GM18909 (cell line): ENCODE measurements around the gene PSRC1.
"Not testable (repeated sequence)": the region's sequence is repeated elsewhere in the genome, so short reads cannot be mapped to it uniquely, and the experiment has no call there.

Source experiments
- ATAC-seq: cut with Tn5 transposase; IDR thresholded peaks from one replicate; pipeline ENCODE4 v1.9.1; 2021; ENCODE audit warnings: mild to moderate bottlenecking; ENCODE audit not compliant: unreplicated experiment, poor library complexity

The PSRC1 gene

DNA sequence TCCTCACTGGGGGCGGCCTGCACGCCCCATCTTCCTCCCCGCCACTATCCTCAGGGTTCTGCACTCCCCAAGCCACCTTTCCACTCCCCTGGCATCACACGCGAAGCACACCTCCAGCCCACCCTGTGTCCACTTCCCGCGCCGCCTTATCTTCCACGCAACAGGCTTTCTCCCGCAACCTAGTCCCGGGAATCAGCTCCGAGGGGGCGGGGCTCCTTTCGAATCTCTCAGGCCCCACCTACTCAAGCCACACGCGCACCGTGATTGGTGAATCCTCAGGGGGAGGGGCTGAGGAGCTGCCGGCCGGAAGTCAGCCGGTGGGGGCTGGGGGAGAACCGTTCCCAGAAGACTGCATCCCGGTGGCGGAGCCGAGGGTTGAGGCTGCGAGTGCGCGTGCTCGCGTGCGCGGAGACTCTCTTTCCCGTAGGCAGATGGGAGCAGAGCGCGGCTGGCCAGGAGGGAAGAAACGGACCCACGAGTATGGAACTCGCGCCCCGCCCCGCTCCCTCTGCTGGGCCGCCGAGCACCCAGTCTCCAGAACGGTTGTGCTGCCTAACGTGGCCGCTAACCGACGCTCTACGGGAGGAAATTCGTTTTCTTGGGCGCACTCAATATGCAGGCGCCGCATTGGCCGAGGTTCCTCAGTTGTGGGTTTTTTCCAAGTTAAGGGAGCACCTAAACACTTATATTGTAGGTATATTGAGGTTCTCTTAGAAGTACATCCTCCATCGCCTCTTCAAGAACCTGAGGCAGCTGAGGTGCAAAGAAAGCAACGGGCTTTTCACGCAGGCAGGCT, at the start of gene PSRC1:
PSRC1 (minus strand) TSS at position 194 of the 796 bp plus-strand sequence.
- ATAC-seq, result peak; percentile 98

DNA sequence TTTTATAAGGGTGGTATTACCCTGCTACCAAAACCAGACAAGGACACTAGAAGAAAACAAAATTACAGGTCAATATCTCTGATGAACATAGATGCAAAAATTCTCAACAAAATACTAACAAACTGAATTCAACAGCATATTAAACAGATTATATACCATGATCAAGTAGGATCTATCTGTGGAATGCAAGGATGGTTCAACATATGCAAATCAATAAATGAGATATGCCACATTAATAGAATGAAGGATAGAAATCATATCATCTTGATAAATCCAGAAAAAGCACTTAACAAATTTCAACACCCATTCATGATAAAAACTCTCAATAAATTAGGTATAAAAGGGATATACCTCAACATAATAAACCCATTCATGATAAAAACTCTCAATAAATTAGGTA, 48.2 kb upstream of the PSRC1 start:
- no peak for ATAC-seq

DNA sequence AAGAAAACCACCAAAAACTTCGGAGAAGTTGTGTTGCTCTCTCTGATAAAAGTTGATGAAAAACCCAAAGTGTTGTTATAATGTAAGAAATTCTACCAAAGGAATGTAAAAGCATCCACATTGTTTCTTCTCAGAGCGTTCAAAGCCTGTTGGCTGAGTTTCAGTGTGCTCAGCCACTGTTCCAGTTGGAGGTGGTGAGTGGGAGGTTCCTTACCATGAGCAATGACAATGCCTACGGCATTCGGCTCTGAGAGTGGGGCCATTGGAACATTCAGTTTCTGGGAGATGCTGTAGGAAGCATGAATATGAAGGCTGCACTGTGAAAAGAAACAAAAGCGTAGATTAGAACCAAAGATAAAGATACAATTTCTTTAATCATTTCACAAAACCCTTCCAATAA, 44.3 kb upstream of the PSRC1 start:
- ATAC-seq, result no peak

DNA sequence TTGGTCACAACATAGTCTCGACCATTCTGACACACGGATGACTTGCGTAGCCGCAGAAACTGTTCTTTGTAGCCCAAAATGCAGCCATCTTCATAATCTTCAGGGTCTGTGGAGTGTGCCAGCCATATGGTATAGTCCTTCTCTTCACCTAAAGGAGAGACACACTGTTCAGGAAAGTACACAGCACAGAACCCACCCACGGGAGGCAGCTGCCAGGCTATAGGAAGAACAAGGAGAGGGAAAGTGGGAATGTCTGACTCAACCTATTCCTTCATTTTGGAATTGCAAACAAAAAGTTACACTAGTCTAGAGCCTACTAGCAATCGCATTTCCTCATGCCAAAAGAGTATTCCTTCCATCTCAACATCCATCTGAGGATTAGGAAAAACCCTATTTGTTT, 40.0 kb upstream of the PSRC1 start:
- no peak for ATAC-seq

DNA sequence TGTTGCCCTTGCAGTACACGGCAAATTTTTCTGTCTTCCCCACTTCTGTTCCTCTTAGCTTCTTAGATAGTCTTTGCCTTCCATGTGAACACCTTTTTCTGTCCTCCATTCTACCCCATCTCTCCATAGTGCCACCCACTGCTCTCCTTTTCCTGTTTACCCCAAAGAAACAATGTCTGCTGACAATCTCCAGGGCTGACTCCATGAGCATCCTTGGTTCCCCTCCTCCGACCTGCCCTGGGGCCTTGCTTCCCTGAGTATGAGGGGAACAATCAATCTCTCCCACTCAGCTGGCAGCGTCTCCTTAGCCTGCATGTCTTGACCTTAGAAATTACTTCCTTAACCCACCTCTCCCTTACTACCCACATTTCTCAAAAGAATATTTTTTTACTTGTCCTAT, 36.2 kb upstream of the PSRC1 start:
- ATAC-seq, result no peak

DNA sequence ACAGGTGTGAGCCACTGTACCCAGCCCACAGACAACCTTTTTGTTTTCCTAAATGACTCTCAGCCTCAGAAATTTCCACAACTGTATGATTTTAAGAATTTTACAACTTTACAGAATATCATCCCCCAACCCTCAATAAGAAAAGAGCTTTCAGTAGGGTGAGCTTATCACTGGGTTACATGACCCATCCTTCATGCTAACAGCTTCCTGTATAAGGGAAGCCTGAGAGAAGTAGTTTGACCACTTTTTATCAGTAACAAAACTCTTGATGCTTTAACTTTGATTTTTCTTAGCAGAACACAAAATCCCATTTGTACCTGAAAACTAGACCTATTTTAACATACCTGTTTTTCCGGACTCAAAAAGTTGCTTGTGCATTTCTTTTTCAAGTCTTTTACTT, 33.6 kb upstream of the PSRC1 start:
- no peak for ATAC-seq

DNA sequence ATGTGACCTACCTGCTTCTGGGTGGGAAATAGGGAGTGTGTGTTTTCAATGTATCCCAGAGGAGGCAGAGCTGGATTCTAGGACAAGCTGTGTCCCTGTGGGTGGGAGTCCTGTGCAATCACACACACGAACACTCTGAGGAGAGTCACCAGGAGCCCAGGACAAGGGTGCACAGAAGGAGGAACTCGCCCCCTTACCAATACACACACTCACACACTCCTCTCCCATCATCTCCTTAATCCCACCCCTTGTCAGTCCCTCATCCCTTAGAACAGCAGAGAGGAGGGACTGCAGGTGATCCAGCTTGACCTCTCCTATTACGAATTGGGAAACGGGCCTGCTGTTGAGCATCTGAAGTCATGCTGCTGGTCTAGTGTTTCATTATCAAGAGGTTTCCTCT, 32.3 kb upstream of the PSRC1 start:
- no peak for ATAC-seq

DNA sequence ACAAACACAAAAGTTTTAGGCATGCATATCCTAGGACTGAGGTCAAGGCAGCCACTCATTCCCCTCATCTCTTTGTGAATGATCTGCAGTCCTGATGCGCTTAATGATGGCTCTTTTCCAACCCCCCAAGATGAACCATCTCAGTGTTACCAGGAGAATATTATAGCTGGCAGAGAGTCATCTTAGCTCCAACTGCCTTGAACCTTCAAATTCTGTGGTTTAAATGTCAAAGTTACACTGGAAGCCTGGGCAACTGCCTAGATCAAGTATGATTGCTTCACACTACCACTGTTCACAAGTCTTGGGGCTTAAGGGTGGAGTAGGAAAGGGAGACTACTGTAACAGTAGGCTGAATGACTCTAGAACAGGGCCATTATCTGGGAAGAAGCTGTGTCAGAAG, 31.9 kb upstream of the PSRC1 start:
- no peak for ATAC-seq

DNA sequence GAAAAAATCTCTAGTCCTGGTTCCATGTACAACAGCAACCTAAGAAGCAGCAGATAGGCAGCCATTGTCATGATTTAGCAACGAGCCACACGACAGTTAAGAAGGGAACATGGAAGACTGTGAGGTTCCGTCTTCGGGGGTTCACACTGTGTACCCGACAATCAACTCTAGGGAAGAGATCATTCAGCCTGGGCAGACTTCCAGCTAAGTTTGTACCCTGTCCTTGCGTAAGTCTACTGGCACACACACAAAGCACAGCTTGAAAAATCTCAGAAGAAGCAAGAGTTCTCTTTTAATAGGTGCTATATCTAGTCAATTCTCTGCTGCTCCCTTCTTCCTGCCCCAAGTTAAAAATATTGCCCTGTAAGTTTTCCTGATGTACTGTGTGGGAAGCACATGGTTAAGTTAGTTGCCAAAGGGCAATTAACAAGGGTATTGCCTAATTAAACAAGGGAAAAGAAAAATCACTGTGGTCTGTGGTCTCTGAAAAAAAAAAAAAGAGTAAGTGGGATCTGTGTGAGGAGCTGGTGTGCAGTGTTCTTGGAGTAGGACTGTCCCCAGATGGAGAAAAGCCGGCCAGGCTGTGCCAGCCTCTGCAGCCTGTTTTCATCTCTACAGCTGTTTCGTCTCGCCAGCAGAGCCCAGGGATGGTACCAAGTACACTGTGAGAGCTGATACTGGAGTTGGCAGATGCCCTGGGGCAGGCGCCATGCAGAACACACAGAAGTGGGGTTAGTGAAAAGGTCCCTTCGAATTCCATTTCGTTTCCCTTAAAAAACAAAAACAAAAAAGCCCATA, 30.2 kb upstream of the PSRC1 start:
- no peak for ATAC-seq

DNA sequence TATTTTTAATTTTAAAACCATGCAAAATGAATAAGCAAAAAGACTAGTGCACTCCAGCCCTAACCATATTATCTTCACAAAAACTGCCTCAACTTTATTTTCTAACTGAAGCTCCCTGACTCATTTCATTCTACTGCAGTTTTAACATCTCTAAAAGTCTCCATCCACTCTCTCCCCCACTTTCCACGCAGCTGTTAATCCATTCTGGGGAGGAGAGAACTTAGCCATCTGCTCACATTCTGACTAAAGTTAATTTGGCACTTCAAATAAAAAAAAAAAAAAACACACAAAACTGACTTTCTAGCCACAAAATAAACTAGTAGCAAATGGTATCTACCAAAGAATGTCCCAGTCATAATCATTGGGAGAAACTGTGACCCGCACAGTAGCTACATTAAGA, 29.3 kb upstream of the PSRC1 start:
- no peak for ATAC-seq

DNA sequence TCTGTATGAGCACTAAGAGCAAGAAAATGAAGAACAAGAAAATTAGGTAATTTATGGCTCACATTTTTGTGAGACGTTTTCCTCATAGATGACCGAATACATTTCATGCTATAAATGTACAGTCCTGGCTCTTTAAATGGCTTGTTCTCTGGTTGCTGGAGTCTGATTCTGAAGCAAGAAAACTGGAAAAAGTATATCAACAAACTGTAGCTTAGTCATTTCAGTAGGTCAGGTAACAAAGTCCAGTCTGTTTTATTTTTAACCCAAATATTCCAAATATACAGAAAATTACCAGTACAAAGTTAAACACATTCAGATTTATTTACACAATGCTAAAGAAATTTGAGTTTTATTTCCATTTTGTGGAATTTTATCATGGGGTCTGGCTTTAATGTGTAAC, 26.4 kb upstream of the PSRC1 start:
- no peak for ATAC-seq

DNA sequence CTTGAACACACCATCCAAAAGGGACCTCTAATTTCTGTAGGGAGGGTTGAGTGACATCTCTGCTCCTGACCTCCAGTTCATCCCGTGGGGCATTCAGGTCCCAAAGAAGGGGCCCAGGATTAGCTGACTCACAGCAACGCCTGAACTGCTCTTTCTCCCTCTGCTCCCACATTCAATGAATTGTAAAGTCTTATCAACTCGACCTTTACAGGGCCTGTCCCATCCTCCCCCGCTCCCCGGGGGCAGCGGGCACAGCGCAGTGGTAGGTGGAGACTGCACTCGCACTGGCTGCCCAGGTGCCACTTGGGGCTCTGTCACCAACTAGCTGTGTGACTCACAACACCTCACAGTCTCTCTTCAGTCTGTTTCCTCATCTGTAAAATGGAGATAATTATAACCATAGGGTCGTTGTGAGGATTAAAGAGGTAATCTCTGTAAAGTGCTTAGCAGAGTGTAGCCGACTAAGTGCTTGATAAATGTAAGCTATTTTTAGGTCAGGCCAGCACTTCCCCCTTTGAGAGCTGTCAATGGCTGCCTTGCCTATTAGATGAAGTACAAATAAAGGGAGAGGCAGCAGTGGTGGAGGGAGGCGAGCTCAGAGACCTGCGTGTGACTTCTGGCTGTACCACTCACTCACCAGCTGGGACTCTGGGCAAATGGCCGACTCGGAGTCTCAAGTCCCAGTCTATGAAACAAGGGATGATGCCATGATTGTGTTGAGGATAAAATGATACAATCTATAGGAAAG, 24.5 kb upstream of the PSRC1 start:
- no peak for ATAC-seq

DNA sequence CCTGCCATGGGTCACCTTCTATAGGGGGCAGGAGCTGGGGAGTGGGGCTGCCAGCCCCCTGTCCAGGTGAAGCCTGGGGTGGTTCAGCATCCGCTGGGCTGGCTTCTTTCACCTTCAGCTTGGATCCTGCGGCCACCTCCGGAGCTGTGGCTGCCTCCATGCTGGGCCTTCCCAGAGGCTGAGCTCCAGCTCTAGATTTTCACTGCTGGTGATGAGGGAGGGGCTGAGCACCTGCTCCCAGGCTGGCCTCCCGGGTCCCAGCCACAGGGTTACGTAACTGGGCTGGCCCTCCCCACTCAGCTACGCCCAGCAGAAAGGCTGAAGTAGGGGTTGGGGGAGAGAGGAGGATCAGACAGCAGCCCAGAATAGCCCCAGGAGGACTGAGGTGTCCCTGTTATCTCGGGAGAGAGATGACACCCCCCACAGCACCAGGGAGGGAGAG, 23.9 kb upstream of the PSRC1 start, which contains the start of gene MYBPHL:
MYBPHL (minus strand) TSS at position 180 of the 442 bp plus-strand sequence; CDS start at position 160, 20 bp downstream.
- ATAC-seq, result no peak

DNA sequence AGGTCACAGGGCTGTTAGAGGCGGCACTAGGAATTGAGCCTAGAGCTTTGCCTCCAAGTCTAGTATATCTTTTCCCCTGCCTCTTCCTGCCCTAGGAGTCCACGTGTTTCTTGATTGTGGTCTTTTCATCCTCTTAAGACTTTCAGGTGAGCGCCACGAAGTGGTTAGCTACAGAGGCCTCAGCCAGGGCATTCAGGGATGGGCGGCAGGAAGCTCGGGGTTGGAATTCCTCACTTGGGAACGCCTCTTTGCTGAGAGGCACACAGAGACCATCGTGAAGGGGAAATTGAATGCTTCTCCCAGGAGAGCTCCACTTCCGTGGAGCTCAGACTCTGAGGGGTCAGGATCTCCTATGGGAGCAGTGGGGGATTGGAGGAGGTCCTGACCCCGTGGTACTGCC, 23.0 kb upstream of the PSRC1 start:
- ATAC-seq, result not testable (repeated sequence)

DNA sequence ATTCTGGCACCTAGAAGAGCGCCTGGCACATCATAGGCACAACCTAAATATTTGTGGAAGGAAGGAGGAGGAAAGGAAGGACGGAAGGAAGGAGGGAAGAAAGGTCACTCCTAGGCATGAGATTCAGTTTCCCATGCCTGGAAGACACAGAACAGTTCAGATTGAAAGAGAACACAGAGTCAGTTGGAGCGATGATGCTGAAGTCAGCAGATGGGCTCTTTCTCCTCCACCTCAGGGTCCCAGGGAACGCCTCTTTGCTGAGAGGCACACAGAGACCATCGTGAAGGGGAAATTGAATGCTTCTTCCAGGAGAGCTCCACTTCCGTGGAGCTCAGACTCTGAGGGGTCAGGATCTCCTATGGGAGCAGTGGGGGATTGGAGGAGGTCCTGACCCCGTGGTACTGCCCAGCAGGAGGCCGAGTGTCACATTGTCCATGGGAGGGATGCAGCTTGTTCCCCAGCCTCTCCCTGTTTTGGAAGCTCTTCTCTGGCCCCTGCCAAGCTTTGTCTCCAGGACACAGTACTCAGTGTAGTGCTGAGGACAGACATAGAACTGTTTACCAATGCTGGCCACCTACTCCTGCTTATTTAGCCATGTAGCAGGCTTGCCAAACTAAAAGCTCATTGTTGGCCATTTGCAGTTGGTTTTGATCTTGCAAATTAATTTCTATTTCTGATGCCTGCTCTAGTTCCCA, 21.4 kb upstream of the PSRC1 start:
- no peak for ATAC-seq

DNA sequence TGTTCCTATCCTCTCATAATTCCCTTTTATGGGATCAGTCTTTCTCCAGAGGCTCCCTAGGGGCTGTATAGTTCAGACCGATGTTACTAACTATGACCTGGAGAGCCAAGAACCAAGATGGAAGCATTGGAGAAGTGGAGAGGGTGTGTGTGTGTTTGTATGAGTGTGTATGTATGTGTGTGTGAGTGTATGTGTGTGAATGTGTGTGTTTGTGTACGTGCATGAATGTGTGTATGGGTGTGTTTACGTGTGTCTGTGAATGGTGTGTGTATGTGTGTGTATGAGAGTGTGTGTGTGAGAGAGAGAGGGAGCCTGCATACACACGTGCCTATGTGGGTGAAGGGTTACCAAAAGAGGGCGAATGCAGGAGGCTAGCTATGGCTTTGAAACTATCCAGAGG, 18.9 kb upstream of the PSRC1 start:
- ATAC-seq, result no peak

DNA sequence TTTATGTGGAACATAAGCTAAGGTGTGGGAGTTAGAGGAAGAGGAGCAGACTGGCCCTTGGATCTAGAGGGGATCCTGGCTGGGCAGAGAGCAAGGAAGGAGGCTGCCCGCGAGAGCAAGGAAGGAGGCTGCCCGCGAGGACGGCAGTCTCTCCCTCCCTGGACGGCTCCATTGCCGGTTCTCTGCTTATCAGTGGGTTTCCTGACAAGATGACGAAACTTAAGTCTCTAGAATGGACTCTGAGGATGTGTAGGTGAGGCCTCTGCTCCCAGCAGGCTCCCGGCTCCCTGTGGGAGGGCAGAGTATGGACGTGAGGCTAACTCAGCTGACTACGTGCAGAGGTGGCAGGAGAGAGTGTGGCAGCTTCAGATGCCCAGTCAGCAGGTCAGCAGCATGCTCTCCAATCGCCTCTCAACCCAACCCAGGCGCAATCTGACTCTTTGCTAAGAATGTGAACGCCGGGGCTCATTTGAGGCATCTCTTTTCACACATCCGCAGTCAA, 17.8 kb upstream of the PSRC1 start:
- ATAC-seq, result no peak

DNA sequence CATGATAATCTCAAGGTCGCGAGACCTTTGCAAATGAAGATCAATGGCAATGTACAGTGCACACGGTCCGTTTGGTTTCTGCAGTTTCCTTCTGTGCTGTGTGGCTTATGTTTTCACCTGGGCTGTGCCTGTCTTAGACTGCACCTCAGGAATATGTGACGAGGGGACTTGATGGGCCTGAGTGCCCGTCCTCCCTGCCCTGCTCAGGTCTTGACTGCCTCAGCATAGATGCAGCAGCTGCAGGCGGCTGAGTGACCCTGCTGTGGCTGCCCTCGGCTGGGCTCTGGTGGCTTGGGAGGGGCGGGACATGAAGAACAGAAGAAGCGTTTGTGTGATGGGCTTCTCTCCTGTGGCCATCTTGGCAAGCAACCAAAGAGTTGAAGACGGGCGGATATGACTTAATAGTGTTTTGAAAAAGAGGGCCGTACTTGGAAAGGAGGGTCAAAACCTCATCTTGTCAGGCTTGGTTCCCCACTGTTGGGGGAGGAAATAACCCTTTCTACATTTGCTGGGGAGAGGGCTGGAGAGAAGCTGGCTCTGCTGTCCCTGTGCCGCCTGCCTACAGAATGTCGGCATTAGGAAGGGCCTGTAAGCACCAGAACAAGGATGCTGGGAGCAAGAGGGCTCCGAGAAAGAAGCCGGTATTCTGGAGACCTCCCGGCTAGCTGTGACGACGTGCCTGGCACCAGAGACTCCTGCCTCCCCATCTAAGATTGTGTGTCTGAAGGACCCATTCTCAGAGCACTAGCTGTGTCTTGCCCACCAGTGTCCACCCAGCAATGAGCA, 16.8 kb upstream of the PSRC1 start:
- no peak for ATAC-seq
